ENCODE results near the gene MATN1. TPM values are rescaled to one million over a fixed set of nuclear protein-coding genes. Genes with fewer than 3 reads are reported as not detected.

MATN1 gene
- total RNA-seq, 1 experiment from 2014 or later, result 0.24 TPM

DNA sequence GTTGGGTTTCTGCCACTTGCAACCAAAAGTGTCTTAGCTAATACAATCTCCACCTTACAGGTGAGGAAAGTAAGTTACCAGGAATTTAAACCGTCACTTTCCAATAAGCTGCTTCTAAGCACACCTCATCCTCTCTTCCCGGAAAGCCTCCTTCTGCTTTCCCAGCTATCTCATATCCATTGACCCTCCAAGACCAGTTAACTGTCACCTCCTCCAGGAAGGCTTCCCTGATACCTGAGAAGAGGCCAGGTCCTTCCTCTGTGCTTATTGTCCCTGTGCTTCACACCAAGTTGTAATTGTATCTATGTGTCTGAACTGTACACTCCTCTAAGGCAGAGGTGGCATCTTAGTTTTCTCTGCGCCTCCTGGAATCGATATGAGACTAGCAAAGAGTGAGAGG, 11.2 kb upstream of the MATN1 start:
- Mint-ChIP-seq H3K36me3 (no peaks in the 10 kb centered on the region), H3K4me1 (peaks cover 9% of the 10 kb centered on the region), H3K27ac (no peak overlapping the region), H3K4me3 (no peak overlapping the region), H3K9me3 (no peaks in the 10 kb centered on the region), H3K27me3 (ENCODE audit: low read depth) (no peaks in the 10 kb centered on the region)
- DNase-seq (ENCODE audit: low spot score) (no peak), ATAC-seq (no peak)
- POLR2A ChIA-PET, result no interaction called here
- CTCF ChIA-PET, result interaction anchor here (1.6 to 2.6 kb wide), 2 partner anchors 10 to 45 kb away, joined by 3 to 11 read pairs; no protein-coding TSS in a partner anchor
- TF ChIP-seq RELA (CRISPR knock-in tag; IDR thresholded peaks at IDR 0.05; ENCODE audit: borderline replicate concordance), result no peak

DNA sequence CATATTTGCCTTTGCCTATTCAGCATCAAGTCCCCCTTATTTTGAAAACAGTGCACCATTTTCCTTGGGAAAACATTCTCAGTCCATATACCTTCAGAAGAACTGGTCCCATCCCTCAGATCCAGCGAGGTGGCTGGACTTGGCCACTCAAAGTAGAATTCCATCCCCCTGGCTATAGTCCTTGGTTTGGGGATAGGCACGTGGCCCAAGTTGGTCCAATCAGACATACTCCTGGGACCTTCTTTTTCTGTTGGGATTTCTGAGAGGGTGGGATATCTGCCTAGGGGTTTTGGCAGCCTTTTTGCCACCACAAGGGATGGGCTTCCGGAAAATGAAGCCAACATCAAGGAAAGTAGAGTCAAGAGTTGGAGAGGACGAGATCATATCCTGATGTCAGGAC, 10.7 kb upstream of the MATN1 start:
- Mint-ChIP-seq H3K36me3 (no peaks in the 10 kb centered on the region), H3K27me3 (ENCODE audit: low read depth) (no peaks in the 10 kb centered on the region)
- CTCF ChIA-PET, result interaction anchor here (1.6 to 2.6 kb wide), 2 partner anchors 10 to 46 kb away, joined by 3 to 11 read pairs; no protein-coding TSS in a partner anchor
- TF ChIP-seq, protein P1, sequence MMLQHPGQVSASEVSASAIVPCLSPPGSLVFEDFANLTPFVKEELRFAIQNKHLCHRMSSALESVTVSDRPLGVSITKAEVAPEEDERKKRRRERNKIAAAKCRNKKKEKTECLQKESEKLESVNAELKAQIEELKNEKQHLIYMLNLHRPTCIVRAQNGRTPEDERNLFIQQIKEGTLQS (CRISPR knock-in tag; conservative IDR thresholded peaks at IDR 0.05), result no peak
- TF ChIP-seq EMX1 (CRISPR knock-in tag; IDR thresholded peaks at IDR 0.05) (no peak), ELF4 (CRISPR knock-in tag; IDR thresholded peaks at IDR 0.05; ENCODE audit: low read depth) (no peak), SMAD4 (CRISPR knock-in tag; IDR thresholded peaks at IDR 0.05) (no peak), SP1 (CRISPR knock-in tag; conservative IDR thresholded peaks at IDR 0.05) (no peak), CREM (CRISPR knock-in tag; IDR thresholded peaks at IDR 0.05) (no peak), ZNF396 (CRISPR knock-in tag; IDR thresholded peaks at IDR 0.05; ENCODE audit: borderline replicate concordance) (no peak), GRHL2 (CRISPR knock-in tag; IDR thresholded peaks at IDR 0.05; ENCODE audit: insufficient replicate concordance, severe bottlenecking) (no peak), OVOL2 (CRISPR knock-in tag; IDR thresholded peaks at IDR 0.05; ENCODE audit: borderline replicate concordance) (no peak)
- TF ChIP-seq, protein P2, sequence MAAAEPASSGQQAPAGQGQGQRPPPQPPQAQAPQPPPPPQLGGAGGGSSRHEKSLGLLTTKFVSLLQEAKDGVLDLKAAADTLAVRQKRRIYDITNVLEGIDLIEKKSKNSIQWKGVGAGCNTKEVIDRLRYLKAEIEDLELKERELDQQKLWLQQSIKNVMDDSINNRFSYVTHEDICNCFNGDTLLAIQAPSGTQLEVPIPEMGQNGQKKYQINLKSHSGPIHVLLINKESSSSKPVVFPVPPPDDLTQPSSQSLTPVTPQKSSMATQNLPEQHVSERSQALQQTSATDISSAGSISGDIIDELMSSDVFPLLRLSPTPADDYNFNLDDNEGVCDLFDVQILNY (CRISPR knock-in tag; IDR thresholded peaks at IDR 0.05), result no peak
- TF ChIP-seq, protein P3, sequence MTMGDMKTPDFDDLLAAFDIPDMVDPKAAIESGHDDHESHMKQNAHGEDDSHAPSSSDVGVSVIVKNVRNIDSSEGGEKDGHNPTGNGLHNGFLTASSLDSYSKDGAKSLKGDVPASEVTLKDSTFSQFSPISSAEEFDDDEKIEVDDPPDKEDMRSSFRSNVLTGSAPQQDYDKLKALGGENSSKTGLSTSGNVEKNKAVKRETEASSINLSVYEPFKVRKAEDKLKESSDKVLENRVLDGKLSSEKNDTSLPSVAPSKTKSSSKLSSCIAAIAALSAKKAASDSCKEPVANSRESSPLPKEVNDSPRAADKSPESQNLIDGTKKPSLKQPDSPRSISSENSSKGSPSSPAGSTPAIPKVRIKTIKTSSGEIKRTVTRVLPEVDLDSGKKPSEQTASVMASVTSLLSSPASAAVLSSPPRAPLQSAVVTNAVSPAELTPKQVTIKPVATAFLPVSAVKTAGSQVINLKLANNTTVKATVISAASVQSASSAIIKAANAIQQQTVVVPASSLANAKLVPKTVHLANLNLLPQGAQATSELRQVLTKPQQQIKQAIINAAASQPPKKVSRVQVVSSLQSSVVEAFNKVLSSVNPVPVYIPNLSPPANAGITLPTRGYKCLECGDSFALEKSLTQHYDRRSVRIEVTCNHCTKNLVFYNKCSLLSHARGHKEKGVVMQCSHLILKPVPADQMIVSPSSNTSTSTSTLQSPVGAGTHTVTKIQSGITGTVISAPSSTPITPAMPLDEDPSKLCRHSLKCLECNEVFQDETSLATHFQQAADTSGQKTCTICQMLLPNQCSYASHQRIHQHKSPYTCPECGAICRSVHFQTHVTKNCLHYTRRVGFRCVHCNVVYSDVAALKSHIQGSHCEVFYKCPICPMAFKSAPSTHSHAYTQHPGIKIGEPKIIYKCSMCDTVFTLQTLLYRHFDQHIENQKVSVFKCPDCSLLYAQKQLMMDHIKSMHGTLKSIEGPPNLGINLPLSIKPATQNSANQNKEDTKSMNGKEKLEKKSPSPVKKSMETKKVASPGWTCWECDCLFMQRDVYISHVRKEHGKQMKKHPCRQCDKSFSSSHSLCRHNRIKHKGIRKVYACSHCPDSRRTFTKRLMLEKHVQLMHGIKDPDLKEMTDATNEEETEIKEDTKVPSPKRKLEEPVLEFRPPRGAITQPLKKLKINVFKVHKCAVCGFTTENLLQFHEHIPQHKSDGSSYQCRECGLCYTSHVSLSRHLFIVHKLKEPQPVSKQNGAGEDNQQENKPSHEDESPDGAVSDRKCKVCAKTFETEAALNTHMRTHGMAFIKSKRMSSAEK (CRISPR knock-in tag; IDR thresholded peaks at IDR 0.05; ENCODE audit: borderline replicate concordance), result no peak
- TF ChIP-seq, protein P4, sequence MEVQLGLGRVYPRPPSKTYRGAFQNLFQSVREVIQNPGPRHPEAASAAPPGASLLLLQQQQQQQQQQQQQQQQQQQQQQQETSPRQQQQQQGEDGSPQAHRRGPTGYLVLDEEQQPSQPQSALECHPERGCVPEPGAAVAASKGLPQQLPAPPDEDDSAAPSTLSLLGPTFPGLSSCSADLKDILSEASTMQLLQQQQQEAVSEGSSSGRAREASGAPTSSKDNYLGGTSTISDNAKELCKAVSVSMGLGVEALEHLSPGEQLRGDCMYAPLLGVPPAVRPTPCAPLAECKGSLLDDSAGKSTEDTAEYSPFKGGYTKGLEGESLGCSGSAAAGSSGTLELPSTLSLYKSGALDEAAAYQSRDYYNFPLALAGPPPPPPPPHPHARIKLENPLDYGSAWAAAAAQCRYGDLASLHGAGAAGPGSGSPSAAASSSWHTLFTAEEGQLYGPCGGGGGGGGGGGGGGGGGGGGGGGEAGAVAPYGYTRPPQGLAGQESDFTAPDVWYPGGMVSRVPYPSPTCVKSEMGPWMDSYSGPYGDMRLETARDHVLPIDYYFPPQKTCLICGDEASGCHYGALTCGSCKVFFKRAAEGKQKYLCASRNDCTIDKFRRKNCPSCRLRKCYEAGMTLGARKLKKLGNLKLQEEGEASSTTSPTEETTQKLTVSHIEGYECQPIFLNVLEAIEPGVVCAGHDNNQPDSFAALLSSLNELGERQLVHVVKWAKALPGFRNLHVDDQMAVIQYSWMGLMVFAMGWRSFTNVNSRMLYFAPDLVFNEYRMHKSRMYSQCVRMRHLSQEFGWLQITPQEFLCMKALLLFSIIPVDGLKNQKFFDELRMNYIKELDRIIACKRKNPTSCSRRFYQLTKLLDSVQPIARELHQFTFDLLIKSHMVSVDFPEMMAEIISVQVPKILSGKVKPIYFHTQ (CRISPR knock-in tag; IDR thresholded peaks at IDR 0.05), result no peak
- TF ChIP-seq, protein P5, sequence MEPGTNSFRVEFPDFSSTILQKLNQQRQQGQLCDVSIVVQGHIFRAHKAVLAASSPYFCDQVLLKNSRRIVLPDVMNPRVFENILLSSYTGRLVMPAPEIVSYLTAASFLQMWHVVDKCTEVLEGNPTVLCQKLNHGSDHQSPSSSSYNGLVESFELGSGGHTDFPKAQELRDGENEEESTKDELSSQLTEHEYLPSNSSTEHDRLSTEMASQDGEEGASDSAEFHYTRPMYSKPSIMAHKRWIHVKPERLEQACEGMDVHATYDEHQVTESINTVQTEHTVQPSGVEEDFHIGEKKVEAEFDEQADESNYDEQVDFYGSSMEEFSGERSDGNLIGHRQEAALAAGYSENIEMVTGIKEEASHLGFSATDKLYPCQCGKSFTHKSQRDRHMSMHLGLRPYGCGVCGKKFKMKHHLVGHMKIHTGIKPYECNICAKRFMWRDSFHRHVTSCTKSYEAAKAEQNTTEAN (CRISPR knock-in tag; IDR thresholded peaks at IDR 0.05), result no peak
- TF ChIP-seq, protein P6, sequence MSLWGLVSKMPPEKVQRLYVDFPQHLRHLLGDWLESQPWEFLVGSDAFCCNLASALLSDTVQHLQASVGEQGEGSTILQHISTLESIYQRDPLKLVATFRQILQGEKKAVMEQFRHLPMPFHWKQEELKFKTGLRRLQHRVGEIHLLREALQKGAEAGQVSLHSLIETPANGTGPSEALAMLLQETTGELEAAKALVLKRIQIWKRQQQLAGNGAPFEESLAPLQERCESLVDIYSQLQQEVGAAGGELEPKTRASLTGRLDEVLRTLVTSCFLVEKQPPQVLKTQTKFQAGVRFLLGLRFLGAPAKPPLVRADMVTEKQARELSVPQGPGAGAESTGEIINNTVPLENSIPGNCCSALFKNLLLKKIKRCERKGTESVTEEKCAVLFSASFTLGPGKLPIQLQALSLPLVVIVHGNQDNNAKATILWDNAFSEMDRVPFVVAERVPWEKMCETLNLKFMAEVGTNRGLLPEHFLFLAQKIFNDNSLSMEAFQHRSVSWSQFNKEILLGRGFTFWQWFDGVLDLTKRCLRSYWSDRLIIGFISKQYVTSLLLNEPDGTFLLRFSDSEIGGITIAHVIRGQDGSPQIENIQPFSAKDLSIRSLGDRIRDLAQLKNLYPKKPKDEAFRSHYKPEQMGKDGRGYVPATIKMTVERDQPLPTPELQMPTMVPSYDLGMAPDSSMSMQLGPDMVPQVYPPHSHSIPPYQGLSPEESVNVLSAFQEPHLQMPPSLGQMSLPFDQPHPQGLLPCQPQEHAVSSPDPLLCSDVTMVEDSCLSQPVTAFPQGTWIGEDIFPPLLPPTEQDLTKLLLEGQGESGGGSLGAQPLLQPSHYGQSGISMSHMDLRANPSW (CRISPR knock-in tag; conservative IDR thresholded peaks at IDR 0.05; ENCODE audit: low read depth), result no peak
- TF ChIP-seq, protein P7, sequence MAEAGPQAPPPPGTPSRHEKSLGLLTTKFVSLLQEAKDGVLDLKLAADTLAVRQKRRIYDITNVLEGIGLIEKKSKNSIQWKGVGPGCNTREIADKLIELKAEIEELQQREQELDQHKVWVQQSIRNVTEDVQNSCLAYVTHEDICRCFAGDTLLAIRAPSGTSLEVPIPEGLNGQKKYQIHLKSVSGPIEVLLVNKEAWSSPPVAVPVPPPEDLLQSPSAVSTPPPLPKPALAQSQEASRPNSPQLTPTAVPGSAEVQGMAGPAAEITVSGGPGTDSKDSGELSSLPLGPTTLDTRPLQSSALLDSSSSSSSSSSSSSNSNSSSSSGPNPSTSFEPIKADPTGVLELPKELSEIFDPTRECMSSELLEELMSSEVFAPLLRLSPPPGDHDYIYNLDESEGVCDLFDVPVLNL (CRISPR knock-in tag; IDR thresholded peaks at IDR 0.05; ENCODE audit: borderline replicate concordance, low read depth), result no peak
- TF ChIP-seq, protein P8, sequence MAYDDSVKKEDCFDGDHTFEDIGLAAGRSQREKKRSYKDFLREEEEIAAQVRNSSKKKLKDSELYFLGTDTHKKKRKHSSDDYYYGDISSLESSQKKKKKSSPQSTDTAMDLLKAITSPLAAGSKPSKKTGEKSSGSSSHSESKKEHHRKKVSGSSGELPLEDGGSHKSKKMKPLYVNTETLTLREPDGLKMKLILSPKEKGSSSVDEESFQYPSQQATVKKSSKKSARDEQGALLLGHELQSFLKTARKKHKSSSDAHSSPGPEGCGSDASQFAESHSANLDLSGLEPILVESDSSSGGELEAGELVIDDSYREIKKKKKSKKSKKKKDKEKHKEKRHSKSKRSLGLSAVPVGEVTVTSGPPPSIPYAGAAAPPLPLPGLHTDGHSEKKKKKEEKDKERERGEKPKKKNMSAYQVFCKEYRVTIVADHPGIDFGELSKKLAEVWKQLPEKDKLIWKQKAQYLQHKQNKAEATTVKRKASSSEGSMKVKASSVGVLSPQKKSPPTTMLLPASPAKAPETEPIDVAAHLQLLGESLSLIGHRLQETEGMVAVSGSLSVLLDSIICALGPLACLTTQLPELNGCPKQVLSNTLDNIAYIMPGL (CRISPR knock-in tag; IDR thresholded peaks at IDR 0.05), result no peak

More for the DNA sequence above, 10.7 kb upstream of the MATN1 start:
- POLR2A ChIA-PET, result no interaction called here
- peaks cover 9% of the 10 kb centered on the region for H3K4me1 Mint-ChIP-seq
- no peak overlapping the region for H3K27ac Mint-ChIP-seq
- ATAC-seq (no peak), DNase-seq (ENCODE audit: low spot score) (no peak)
- H3K9me3 Mint-ChIP-seq, result no peaks in the 10 kb centered on the region
- no peak overlapping the region for H3K4me3 Mint-ChIP-seq

All from WTC11 (cell line).